ENCODE data around the gene TICRR.

Gene TICRR

GRCh38 chr15:89674526-89674925 is 99.3 kb downstream of the TICRR start:
- no peak for DNase-seq

DNA sequence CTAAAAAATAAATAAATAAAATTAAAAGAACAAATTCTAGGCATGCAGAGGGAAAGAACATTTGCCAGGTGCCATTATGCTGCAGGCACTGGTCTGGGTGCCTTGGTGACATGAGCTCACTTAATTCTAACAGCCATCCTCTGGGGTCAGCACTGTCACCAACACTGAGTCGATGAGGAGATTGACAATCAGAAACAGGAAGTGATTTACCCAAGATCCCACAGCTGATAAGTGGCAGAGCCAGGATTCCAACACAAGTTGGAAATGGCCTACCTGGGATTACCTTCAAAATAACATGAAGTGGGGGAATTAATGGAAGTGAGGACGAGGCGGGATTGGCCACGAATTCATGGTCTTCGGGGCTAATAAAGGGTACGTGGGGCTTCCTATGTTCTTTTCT is 100.3 kb downstream of the TICRR start:
- DNase-seq, result no peak

- DNase-seq, result no peak
These were observed 102.1 kb downstream of the TICRR start for GRCh38 chr15:89677381-89677780.

Measured in stimulated activated CD4-positive, alpha-beta T cell treated with anti-CD3 and anti-CD28 coated beads, Interleukin-1b, Interleukin-23, amount 100 ng/mL, for 48 hours (primary cell).